ENCODE data around the gene PCDHA13.

The PCDHA13 gene

DNA sequence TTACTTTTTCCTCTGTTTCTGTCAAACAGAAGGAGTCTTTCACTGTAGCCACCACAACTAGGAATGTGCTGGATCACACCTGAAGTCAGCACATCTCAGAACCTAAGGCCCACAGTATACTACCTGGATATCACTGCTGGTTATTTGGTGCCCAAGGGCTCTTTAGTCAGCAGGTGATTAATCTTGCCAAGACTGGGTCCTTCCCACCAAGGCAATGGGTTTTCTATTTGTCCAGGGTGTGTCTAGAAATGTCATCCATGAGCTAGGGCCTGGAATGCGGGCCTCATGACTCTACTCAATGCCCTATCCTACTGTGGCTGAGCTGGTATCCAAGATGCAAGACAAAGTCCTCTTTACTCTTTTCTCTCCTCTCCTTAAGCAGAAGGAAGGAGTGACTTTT lies 34.4 kb downstream of the PCDHA13 start:
- H3K36me3 Mint-ChIP-seq (ENCODE audit: low read depth): peaks cover 50% of the 10 kb centered on the region
- TF ChIP-seq, protein P1, sequence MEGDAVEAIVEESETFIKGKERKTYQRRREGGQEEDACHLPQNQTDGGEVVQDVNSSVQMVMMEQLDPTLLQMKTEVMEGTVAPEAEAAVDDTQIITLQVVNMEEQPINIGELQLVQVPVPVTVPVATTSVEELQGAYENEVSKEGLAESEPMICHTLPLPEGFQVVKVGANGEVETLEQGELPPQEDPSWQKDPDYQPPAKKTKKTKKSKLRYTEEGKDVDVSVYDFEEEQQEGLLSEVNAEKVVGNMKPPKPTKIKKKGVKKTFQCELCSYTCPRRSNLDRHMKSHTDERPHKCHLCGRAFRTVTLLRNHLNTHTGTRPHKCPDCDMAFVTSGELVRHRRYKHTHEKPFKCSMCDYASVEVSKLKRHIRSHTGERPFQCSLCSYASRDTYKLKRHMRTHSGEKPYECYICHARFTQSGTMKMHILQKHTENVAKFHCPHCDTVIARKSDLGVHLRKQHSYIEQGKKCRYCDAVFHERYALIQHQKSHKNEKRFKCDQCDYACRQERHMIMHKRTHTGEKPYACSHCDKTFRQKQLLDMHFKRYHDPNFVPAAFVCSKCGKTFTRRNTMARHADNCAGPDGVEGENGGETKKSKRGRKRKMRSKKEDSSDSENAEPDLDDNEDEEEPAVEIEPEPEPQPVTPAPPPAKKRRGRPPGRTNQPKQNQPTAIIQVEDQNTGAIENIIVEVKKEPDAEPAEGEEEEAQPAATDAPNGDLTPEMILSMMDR (IDR thresholded peaks at IDR 0.05; ENCODE audit: unreplicated experiment in 3 of 3): no peak
- no peaks in the 10 kb centered on the region for H3K27me3 Mint-ChIP-seq (ENCODE audit: low read depth)
- no peak overlapping the region for H3K27ac Mint-ChIP-seq
- no peaks in the 10 kb centered on the region for H3K4me1 Mint-ChIP-seq
- no peak overlapping the region for H3K4me3 Mint-ChIP-seq
- peaks cover 47% of the 10 kb centered on the region for H3K9me3 Mint-ChIP-seq

DNA sequence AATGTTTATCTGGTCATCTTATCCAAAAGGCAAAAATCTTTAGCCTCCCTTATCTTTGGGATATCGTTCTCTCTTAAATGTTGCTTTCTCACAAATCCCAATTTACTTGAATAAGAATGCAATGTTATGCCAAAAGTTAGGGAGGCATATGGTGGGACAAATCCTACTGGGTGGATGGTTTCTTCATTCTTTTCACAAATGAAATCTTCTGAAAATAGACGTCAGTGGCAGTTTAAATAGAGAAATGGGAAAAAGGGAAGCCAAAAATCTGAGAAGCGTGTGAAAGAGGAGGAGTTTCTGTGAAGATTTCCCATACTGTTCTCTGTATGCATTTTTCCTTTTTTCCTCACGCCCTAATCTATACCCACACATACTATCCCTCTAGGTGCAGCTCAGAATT lies 41.7 kb downstream of the PCDHA13 start:
- Mint-ChIP-seq H3K4me3 (no peak overlapping the region), H3K4me1 (no peaks in the 10 kb centered on the region), H3K9me3 (no peaks in the 10 kb centered on the region), H3K36me3 (ENCODE audit: low read depth) (peaks cover 1% of the 10 kb centered on the region), H3K27me3 (ENCODE audit: low read depth) (peaks cover 23% of the 10 kb centered on the region), H3K27ac (no peak overlapping the region)
- TF ChIP-seq, protein P1 (IDR thresholded peaks at IDR 0.05; ENCODE audit: unreplicated experiment in 3 of 3): no peak

DNA sequence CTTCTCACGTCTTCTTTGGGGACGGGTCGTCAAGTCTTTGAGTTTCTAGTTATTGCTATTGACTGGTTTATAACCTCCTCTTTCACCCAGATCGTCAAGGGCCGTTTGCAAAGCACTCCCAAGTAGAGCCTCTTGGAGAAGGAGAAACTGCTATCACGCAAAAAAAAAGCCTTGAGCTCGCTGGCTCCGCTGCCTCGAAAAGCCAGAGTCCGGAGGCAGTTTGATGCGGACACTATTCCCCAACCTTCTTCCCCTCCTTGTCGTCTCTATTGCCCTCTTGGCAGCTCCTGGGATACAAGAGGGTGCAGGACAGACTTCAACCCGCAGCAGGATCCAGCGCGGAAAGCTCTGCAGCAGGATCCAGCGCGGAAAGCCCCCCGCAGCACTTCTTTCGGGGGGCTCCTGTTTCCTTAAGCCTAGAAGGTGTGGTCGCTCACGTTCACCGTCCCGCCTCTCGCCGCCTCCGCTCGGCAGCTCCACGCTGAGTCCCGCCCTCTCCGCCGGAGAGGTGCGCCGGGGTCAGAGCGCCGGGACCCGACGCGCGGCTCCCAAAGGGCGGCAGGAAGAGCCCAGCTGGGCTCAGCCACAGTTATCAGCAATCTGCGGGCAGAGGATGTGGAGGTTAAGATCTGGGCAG lies 44.0 kb downstream of the PCDHA13 start, which contains the start of gene PCDHAC1:
PCDHAC1 (plus strand) TSS at position 494 of the 637 bp plus-strand sequence. CDS start 594 bp downstream, outside the sequence.
- peaks cover 6% of the 10 kb centered on the region for H3K36me3 Mint-ChIP-seq (ENCODE audit: low read depth)
- TF ChIP-seq, protein P1 (IDR thresholded peaks at IDR 0.05; ENCODE audit: unreplicated experiment in 3 of 3): no peak
- no peaks in the 10 kb centered on the region for H3K9me3 Mint-ChIP-seq
- peaks cover 23% of the 10 kb centered on the region for H3K27me3 Mint-ChIP-seq (ENCODE audit: low read depth)
- peak within 1 kb of the TSS in 1 of 3 experiments; percentile 62 for H3K27ac Mint-ChIP-seq
- H3K4me3 Mint-ChIP-seq: peak within 1 kb of the TSS; percentile 86 to 91 (median 89)
- H3K4me1 Mint-ChIP-seq: no peaks in the 10 kb centered on the region

DNA sequence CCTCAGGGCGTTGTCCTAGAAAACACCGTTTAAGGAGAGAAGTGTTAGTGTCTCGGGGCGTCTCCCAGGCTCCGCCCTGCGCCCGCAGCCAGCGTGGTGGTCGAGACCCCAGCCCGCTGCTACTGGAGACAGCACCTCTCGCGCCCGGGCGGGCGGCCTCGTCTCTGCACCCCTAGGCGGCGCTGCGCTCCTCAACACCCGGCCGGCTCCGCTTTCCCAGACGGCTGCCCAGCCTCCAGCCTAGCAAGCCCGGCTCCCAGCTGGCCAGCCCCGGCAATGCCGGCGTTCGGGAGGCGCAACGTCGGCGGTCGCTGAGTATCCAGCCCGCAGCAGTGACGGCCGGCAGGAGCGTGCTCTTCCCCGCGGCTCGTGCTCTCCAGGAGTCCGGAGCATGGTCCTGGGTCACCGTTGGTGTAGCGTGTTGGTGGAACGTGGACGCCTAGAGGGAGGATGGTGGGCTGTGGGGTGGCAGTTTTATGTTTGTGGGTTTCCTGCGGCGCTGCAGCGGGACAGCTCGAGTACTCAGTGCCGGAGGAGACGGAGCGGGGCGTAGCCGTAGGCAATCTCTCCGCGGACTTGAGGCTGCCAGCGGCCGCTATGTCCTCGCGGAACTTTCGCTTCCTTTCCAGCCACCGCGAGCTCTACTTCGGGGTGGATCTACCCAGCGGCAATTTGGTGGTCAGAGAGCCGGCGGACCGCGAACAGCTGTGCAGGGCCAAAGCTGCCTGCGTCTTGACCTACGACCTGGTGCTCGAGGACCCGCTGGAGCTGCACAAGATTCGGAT lies 44.7 kb downstream of the PCDHA13 start:
- H3K27me3 Mint-ChIP-seq (ENCODE audit: low read depth): peaks cover 23% of the 10 kb centered on the region
- peak overlapping the region in 1 of 3 experiments; percentile 62 for H3K27ac Mint-ChIP-seq
- no peaks in the 10 kb centered on the region for H3K4me1 Mint-ChIP-seq
- H3K4me3 Mint-ChIP-seq: peak overlapping the region; percentile 86 to 91 (median 89)
- H3K9me3 Mint-ChIP-seq: no peaks in the 10 kb centered on the region
- TF ChIP-seq, protein P1 (IDR thresholded peaks at IDR 0.05; ENCODE audit: unreplicated experiment in 3 of 3): peak; percentile 96 to 97 (median 96)
- peaks cover 6% of the 10 kb centered on the region for H3K36me3 Mint-ChIP-seq (ENCODE audit: low read depth)

DNA sequence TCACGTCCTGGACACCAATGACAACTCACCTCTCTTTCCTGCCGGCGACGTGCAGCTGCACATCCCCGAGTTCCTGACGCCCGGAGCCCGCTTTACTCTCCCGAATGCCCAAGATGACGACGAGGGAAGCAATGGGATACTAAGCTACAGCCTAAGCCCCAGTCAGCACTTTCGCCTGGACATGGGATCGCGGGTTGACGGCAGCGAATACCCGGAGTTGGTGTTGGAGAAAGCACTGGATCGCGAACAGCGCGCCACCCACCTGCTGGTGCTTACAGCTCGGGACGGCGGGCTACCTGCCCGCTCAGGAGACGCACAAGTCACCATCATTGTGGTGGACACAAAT lies 45.3 kb downstream of the PCDHA13 start:
- Mint-ChIP-seq H3K9me3 (no peaks in the 10 kb centered on the region), H3K4me3 (peak overlapping the region; percentile 86 to 91 (median 89)), H3K27ac (peak overlapping the region in 1 of 3 experiments; percentile 62), H3K36me3 (ENCODE audit: low read depth) (peaks cover 6% of the 10 kb centered on the region), H3K27me3 (ENCODE audit: low read depth) (peaks cover 23% of the 10 kb centered on the region), H3K4me1 (no peaks in the 10 kb centered on the region)
- TF ChIP-seq, protein P1 (IDR thresholded peaks at IDR 0.05; ENCODE audit: unreplicated experiment in 3 of 3): no peak
